AG04449 (cell line): ENCODE measurements around the gene ATXN1.

ENCODE experiments used
- CTCF ChIA-PET: fragments of 350-600 bp; formaldehyde crosslinking; extraction: SDS; loops from one replicate; lab custom pipeline; 2021; ENCODE audit warnings: antibody characterized with exemption; lab: Yijun Ruan, JAX
- POLR2A ChIA-PET: fragments of 400-600, 350-600 bp; formaldehyde crosslinking; extraction: SDS; loops from one replicate; lab custom pipeline; 2020; ENCODE audit warnings: antibody characterized with exemption, inconsistent platforms; lab: Yijun Ruan, JAX
- DNase-seq: peaks from one replicate; pipeline ENCODE4 v3.0.0-alpha.2; 2010; ENCODE audit warnings: low read depth, low spot score
- H3K4me3 ChIP-seq: 2 replicates; pipeline ENCODE4 v1.5.1; 2011; ENCODE audit warnings: low read depth, mild to moderate bottlenecking, control low read depth, low read length
- TF ChIP-seq, protein P1 (sequence below): IDR thresholded peaks from one replicate; pipeline ENCODE4 v1.5.1; 2011; ENCODE audit warnings: mild to moderate bottlenecking, moderate library complexity, low read length, control low read depth, inconsistent platforms; ENCODE audit not compliant: insufficient read depth; ENCODE audit errors: missing control alignments

ATXN1 gene

DNA sequence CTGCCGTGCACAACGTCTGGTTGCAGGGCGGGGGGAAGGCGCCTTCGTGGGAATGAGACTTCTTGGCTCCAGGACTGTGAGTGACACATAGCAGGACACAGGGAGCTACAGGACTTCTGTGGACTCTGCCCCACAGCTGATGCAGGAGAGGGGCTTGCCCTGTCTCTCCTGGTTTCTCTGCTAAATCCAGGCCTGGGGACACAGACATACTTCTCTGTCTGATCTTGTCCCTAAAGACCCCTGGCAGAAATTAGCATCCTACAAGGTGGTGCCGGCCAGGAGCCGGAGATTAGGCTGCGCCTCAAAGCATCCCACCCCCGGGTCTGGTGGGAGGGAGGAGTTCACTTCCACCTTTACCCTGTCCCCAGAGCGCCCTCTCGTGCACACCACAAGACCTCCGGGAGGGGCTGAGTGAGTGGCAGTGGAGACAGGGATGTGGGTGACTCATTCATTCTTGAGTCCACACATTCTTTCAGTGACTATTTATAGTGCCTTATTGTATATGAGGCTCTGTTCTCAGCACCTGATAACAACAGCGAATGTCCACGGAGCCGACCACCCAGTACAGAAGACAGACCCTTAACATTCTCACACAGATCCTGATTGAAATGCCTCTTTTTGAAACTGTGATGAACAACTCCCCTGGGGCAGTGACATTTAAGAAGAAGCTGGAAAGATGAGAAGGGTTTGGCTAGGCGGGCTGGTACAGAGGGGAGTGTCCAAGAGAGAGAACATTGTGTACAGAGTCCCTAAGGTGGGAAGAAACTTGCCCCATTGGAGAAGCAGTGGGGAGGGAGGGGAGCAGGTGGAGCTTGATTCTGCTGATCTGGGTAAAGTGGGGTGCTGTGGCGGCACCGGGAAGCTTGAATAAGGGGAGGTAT, 483.9 kb downstream of the ATXN1 start:
- H3K4me3 ChIP-seq = no peak overlapping the region
- TF ChIP-seq, protein P1, sequence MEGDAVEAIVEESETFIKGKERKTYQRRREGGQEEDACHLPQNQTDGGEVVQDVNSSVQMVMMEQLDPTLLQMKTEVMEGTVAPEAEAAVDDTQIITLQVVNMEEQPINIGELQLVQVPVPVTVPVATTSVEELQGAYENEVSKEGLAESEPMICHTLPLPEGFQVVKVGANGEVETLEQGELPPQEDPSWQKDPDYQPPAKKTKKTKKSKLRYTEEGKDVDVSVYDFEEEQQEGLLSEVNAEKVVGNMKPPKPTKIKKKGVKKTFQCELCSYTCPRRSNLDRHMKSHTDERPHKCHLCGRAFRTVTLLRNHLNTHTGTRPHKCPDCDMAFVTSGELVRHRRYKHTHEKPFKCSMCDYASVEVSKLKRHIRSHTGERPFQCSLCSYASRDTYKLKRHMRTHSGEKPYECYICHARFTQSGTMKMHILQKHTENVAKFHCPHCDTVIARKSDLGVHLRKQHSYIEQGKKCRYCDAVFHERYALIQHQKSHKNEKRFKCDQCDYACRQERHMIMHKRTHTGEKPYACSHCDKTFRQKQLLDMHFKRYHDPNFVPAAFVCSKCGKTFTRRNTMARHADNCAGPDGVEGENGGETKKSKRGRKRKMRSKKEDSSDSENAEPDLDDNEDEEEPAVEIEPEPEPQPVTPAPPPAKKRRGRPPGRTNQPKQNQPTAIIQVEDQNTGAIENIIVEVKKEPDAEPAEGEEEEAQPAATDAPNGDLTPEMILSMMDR = peak; percentile 81
- ChIA-PET POLR2A (interaction anchor here (0.6 kb wide), 1 partner anchor 76 kb away, joined by 3 read pairs; no protein-coding TSS in a partner anchor), CTCF (interaction anchor here (0.7 to 7.4 kb wide), 11 partner anchors 9 to 585 kb away, joined by 3 to 138 read pairs (median 4); no protein-coding TSS in a partner anchor)
- peak; percentile 53 for DNase-seq

DNA sequence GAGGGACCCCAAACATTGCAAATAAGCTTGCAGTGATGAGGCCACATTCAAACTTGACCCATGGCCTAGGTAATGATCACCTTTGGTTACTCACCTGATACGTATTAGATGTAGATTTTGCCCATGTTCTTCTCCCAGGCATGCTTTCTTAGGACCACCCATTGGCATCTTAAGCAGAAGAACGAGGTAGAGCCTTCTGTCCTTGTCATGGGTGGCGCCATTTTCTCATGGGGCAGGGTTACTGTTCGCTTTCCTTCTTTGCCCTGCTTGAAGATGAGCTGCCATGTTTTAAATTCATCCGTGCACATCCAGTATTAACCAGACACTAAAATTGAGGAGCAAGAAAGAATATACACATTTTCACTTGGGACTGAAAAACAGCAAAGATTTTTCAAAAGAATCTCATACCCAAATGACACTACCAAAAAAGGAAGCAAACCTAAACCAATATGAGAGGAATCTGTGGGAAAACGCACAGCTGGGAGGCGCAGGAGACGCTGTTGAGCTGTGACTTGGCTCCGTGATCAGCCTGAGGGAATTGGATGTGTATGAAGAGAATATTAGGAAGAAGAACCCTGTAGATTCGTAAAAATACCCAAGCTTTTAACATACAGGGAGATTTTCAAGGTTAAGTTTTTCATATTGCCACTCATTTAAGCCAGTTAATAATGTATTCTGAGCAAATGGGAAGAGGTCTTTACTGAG, 486.2 kb downstream of the ATXN1 start:
- ChIA-PET CTCF (interaction anchor here (1.7 to 7.4 kb wide), 2 partner anchors 12 to 43 kb away, joined by 4 to 138 read pairs; no protein-coding TSS in a partner anchor), POLR2A (no interaction called here)
- TF ChIP-seq, protein P1 = no peak
- H3K4me3 ChIP-seq = no peak overlapping the region
- DNase-seq = no peak

DNA sequence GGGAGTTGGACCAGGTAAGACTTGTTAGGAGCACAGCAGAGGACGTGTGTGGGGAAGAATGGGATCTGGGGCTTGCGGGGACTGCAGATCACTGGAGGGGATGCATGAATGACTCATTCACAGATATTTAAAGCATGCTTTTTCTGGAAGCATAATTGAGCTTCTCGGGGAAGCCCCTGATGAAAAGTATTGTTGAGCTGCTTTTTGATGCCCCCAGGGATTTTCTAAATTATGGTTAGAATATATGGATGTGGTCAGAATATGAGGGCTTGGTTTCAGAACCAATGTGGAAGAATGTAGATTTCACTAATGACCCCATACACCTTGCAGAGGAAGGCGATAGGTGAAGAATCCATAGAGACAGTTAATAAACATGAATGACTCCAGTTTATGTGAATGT, 486.8 kb downstream of the ATXN1 start:
- ChIA-PET CTCF (interaction anchor here (1.7 to 7.4 kb wide), 2 partner anchors 13 to 43 kb away, joined by 4 to 138 read pairs; no protein-coding TSS in a partner anchor), POLR2A (no interaction called here)
- no peak for DNase-seq
- TF ChIP-seq, protein P1 = no peak
- H3K4me3 ChIP-seq = no peak overlapping the region

DNA sequence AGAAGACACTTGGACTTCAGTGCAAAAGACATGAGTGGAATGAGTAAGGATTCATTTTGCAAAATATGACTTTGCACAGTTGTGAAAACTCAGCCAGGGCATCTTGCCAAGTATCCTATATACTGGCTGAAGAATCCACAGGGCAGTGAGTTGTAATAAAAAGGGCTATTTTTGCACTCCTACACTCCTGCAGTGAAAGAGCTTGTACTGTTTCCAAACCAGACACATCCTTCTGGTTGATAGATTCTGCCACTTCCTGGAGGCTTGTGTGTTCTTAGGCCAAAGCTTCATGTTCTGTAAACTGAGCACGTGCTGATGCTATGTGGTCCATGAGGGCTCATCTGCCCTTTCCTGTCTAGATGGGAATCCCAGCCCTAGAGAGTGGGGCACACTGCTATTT, 488.0 kb downstream of the ATXN1 start:
- POLR2A ChIA-PET = no interaction called here
- TF ChIP-seq, protein P1 = no peak
- H3K4me3 ChIP-seq = no peak overlapping the region
- CTCF ChIA-PET = interaction anchor here (1.0 to 7.4 kb wide), 3 partner anchors 8 to 29 kb away, joined by 3 to 138 read pairs (median 3); no protein-coding TSS in a partner anchor
- DNase-seq = peak; percentile 21

DNA sequence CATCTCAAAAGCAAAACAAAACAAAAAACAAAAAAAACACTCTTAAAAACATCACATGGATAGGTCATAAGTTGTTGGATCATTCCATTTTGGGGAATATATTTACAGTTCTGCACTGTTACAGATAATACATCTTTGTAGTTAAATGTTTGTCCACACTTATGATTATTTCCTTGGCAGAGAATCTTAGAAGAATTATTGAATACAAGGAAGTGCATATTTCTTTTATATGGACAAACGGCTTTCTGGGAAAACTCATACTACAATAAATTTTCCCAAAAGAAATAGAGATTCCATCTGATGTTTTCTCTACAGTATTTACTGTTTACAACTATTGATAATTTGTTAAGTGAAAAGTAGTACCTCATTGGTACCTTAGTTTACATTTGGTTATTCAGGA, 489.1 kb downstream of the ATXN1 start:
- DNase-seq = no peak
- CTCF ChIA-PET = interaction anchor here (1.3 to 7.4 kb wide), 2 partner anchors 9 to 15 kb away, joined by 3 to 138 read pairs; no protein-coding TSS in a partner anchor
- POLR2A ChIA-PET = no interaction called here
- TF ChIP-seq, protein P1 = no peak
- H3K4me3 ChIP-seq = no peak overlapping the region
